Lower leg skin (tissue), 3 donors: ENCODE measurements around the gene AP1M1.

Experiments
- CTCF ChIP-seq, 3 donors: fragments of 450-650 bp; IDR thresholded peaks; one replicate each; pipeline ENCODE4 v1.5.1; 2016; ENCODE audit warnings: antibody characterized with exemption in 3 of 3, mild to moderate bottlenecking in 3 of 3, moderate library complexity in 2 of 3
- POLR2A ChIP-seq, 2 donors: fragments of 450-650 bp; IDR thresholded peaks; one replicate each; pipeline ENCODE4 v1.6.1; 2016 to 2017; ENCODE audit warnings: antibody characterized with exemption in 2 of 2, mild to moderate bottlenecking in 1 of 2, moderate library complexity in 1 of 2

- TF ChIP-seq POLR2A (IDR thresholded peaks at IDR 0.05) (no peak), CTCF (IDR thresholded peaks at IDR 0.05) (no peak)
These were observed at the start of gene AP1M1 for GRCh38 chr19:16197622-16198369.
